CD14-positive monocyte (primary cell): ENCODE measurements around the gene ASPSCR1. TPM values are rescaled to one million over a fixed set of nuclear protein-coding genes. Genes with fewer than 3 reads are reported as not detected.

ENCODE experiments used
- DNase-seq, 3 donors: peaks; one replicate each; pipeline ENCODE4 v3.0.0-alpha.2; 2011 to 2022
- H2AFZ ChIP-seq: 2 replicates; pipeline ENCODE4 v1.6.0; 2012; ENCODE audit warnings: mild to moderate bottlenecking, low read depth, low read length, inconsistent platforms; ENCODE audit not compliant: insufficient read depth, poor library complexity, severe bottlenecking
- H3K27ac ChIP-seq, 2 donors: 1 replicate in 1 of 2; 2 replicates in 1 of 2; pipeline ENCODE4 v1.5.1; 2012 to 2013; ENCODE audit warnings: low read length in 2 of 2, control low read depth in 1 of 2, inconsistent platforms in 1 of 2, low read depth in 1 of 2, mild to moderate bottlenecking in 1 of 2
- H3K27me3 ChIP-seq, 2 donors: one replicate each; pipeline versions ENCODE4 v1.6.0 to v1.6.1; 2011 to 2013; ENCODE audit warnings: low read length in 2 of 2; ENCODE audit not compliant: control insufficient read depth in 2 of 2, insufficient read depth in 2 of 2
- H3K36me3 ChIP-seq, 2 donors: replicated peaks in 1 of 2; 1 replicate in 1 of 2; 2 replicates in 1 of 2; pipeline versions ENCODE4 v1.5.1 to v1.6.1; 2012 to 2013; ENCODE audit warnings: low read length in 2 of 2, control low read depth in 1 of 2, inconsistent platforms in 1 of 2, mild to moderate bottlenecking in 1 of 2; ENCODE audit not compliant: insufficient read depth in 2 of 2, control insufficient read depth in 1 of 2
- H3K4me1 ChIP-seq, 2 donors: 1 replicate in 1 of 2; 2 replicates in 1 of 2; pipeline versions ENCODE4 v1.5.1 to v1.6.1; 2012 to 2013; ENCODE audit warnings: low read length in 2 of 2, control low read depth in 1 of 2, inconsistent platforms in 1 of 2, mild to moderate bottlenecking in 1 of 2, moderate library complexity in 1 of 2; ENCODE audit not compliant: insufficient read depth in 2 of 2, control insufficient read depth in 1 of 2
- H3K4me2 ChIP-seq: replicated peaks from 2 replicates; pipeline ENCODE3; 2012; ENCODE audit warnings: low read length, moderate library complexity, mild to moderate bottlenecking; ENCODE audit not compliant: poor library complexity, severe bottlenecking; ENCODE audit errors: extremely low read depth
- H3K4me3 ChIP-seq, 3 experiments: fragments of 200-600 bp in 1 of 3; sonication (generic) in 1 of 3; replicated peaks in 1 of 3; 1 replicate in 2 of 3; 2 replicates in 1 of 3; pipeline ENCODE4 v1.5.1; 2011 to 2013; ENCODE audit warnings: low read length in 3 of 3, mild to moderate bottlenecking in 3 of 3, control low read depth in 2 of 3, low read depth in 2 of 3, inconsistent platforms in 1 of 3, moderate library complexity in 1 of 3
- H3K79me2 ChIP-seq: 2 replicates; pipeline ENCODE4 v1.6.0; 2012; ENCODE audit warnings: mild to moderate bottlenecking, control low read depth, inconsistent platforms, low read length, moderate library complexity; ENCODE audit not compliant: insufficient read depth
- H3K9ac ChIP-seq: 2 replicates; pipeline ENCODE4 v1.6.0; 2017; ENCODE audit warnings: low read length, mild to moderate bottlenecking; ENCODE audit not compliant: insufficient read depth, poor library complexity, severe bottlenecking
- H3K9me3 ChIP-seq, 2 donors: replicated peaks in 1 of 2; 1 replicate in 1 of 2; 2 replicates in 1 of 2; pipeline versions ENCODE4 v1.5.1 to v1.6.1; 2012 to 2013; ENCODE audit warnings: low read length in 2 of 2, control low read depth in 1 of 2; ENCODE audit not compliant: control insufficient read depth in 1 of 2, insufficient read depth in 1 of 2
- H4K20me1 ChIP-seq: 2 replicates; pipeline ENCODE4 v1.6.0; 2012; ENCODE audit warnings: mild to moderate bottlenecking, low read length, control low read depth, moderate library complexity; ENCODE audit not compliant: insufficient read depth
- H3K27ac Mint-ChIP-seq, 7 donors: one replicate each; pipeline ENCODE4 v1.8.0; 2020; ENCODE audit warnings: mild to moderate bottlenecking in 7 of 7, mixed read lengths in 7 of 7, moderate library complexity in 6 of 7, inconsistent platforms in 2 of 7
- H3K27me3 Mint-ChIP-seq, 3 donors: one replicate each; pipeline ENCODE4 v1.8.0; 2021 to 2022; ENCODE audit warnings: low read depth in 3 of 3, mild to moderate bottlenecking in 3 of 3, mixed read lengths in 3 of 3, moderate library complexity in 3 of 3, inconsistent platforms in 1 of 3
- H3K36me3 Mint-ChIP-seq, 2 donors: one replicate each; pipeline ENCODE4 v1.8.0; 2020; ENCODE audit warnings: mixed read lengths in 2 of 2, inconsistent platforms in 1 of 2, mild to moderate bottlenecking in 1 of 2
- H3K4me1 Mint-ChIP-seq: one replicate; pipeline ENCODE4 v1.8.0; 2020; ENCODE audit warnings: mild to moderate bottlenecking, mixed read lengths
- H3K4me3 Mint-ChIP-seq, 2 donors: one replicate each; pipeline ENCODE4 v1.8.0; 2020; ENCODE audit warnings: mild to moderate bottlenecking in 2 of 2, mixed read lengths in 2 of 2, moderate library complexity in 1 of 2
- H3K9me3 Mint-ChIP-seq, 7 donors: one replicate each; pipeline ENCODE4 v1.8.0; 2020 to 2022; ENCODE audit warnings: mixed read lengths in 7 of 7, mild to moderate bottlenecking in 6 of 7, moderate library complexity in 6 of 7, inconsistent platforms in 2 of 7
- CTCF ChIP-seq: fragments of 200-600 bp; IDR thresholded peaks from one replicate; pipeline ENCODE4 v1.8.0; 2022; ENCODE audit warnings: antibody characterized with exemption, mild to moderate bottlenecking
- WGBS: methylation state at CpG from one replicate; pipeline ENCODE4 v1.1.5; 2013; ENCODE audit warnings: missing lambda C conversion rate; ENCODE audit not compliant: insufficient coverage; 5-methylcytosine and 5-hydroxymethylcytosine counted together
- intact Hi-C, 2 donors: fragments of 100-400 bp; cut with micrococcal nuclease; formaldehyde crosslinking; loops; one replicate each; pipeline versions ENCODE4 v1.15.0 to v1.15.1; 2023
- polyA plus RNA-seq, 3 donors: library from polyadenylated mRNA; depleted of rRNA in 1 of 3; unstranded in 2 of 3; stranded (reverse) in 1 of 3; fragments of 300-500 nt in 2 of 3; fragments of >200 nt in 1 of 3; fragmentation: Illumina TruSeq in 2 of 3; gene quantifications; 1 replicate in 2 of 3; 2 replicates in 1 of 3; pipeline ENCODE4 v1.2.3, GENCODE V29; 2012 to 2021

ASPSCR1 gene
- polyA plus RNA-seq, 3 donors: 25.5 to 31.9 (median 25.6) TPM

- WGBS: 96% methylated on average over 22 of the region's 33 CpGs
- peaks cover 0 to 1% (median 0%) of the 10 kb centered on the region in 3 donors for H3K27me3 Mint-ChIP-seq
- no peaks in the 10 kb centered on the region for H3K9me3 Mint-ChIP-seq
These were observed 41.7 kb downstream of the ASPSCR1 start for GRCh38 chr17:82018989-82019689.

More at GRCh38 chr17:82018989-82019689, 41.7 kb downstream of the ASPSCR1 start:
- Histone ChIP-seq H3K27ac (no peak overlapping the region), H3K36me3 (peaks cover 5 to 17% of the 10 kb centered on the region in 2 donors), H3K4me2 (no peak overlapping the region), H3K9me3 (no peaks in the 10 kb centered on the region), H3K4me3 (no peak overlapping the region), H3K27me3 (no peaks in the 10 kb centered on the region), H4K20me1 (peaks cover 32% of the 10 kb centered on the region), H2AFZ (no peak overlapping the region), H3K9ac (no peak overlapping the region), H3K4me1 (peaks cover 23 to 27% of the 10 kb centered on the region in 2 donors), H3K79me2 (peaks cover 31% of the 10 kb centered on the region)
- no peak for DNase-seq
- intact Hi-C loops: no loop called here
- no peak overlapping the region for H3K27ac Mint-ChIP-seq
- H3K4me1 Mint-ChIP-seq: peaks cover 21% of the 10 kb centered on the region
- peaks cover 6 to 15% of the 10 kb centered on the region in 2 donors for H3K36me3 Mint-ChIP-seq
- no peak overlapping the region for H3K4me3 Mint-ChIP-seq
- TF ChIP-seq CTCF: no peak
